ENCODE data around the gene TFB1M. TPM values are rescaled to one million over a fixed set of nuclear protein-coding genes. Genes with fewer than 3 reads are reported as not detected.

TFB1M gene
- total RNA-seq, 2 donors from 2014 or later = 10.7 to 14.1 TPM

GRCh38 chr6:155325700-155326516 is 11.6 kb upstream of the TFB1M start:
- WGBS = 88% methylated on average over 6 of the region's 6 CpGs
- Histone ChIP-seq H3K4me3 (no peak overlapping the region), H3K4me1 (replicated peaks) (no peaks in the 10 kb centered on the region), H3K27ac (no peak overlapping the region), H3K36me3 (no peaks in the 10 kb centered on the region), H3K27me3 (replicated peaks; ENCODE audit: insufficient read depth) (no peaks in the 10 kb centered on the region), H3K9me3 (no peaks in the 10 kb centered on the region)
- no peak for DNase-seq (ENCODE audit: low spot score)
- intact Hi-C loops (cut with DNase I) = loop anchor here (10.0 kb wide), 1 partner anchor 199 kb away; no protein-coding TSS in a partner anchor
- TF ChIP-seq POLR2A (IDR thresholded peaks at IDR 0.05) (no peak), POLR2AphosphoS5 (IDR thresholded peaks at IDR 0.05) (no peak)
- TF ChIP-seq, protein P1, sequence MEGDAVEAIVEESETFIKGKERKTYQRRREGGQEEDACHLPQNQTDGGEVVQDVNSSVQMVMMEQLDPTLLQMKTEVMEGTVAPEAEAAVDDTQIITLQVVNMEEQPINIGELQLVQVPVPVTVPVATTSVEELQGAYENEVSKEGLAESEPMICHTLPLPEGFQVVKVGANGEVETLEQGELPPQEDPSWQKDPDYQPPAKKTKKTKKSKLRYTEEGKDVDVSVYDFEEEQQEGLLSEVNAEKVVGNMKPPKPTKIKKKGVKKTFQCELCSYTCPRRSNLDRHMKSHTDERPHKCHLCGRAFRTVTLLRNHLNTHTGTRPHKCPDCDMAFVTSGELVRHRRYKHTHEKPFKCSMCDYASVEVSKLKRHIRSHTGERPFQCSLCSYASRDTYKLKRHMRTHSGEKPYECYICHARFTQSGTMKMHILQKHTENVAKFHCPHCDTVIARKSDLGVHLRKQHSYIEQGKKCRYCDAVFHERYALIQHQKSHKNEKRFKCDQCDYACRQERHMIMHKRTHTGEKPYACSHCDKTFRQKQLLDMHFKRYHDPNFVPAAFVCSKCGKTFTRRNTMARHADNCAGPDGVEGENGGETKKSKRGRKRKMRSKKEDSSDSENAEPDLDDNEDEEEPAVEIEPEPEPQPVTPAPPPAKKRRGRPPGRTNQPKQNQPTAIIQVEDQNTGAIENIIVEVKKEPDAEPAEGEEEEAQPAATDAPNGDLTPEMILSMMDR (IDR thresholded peaks at IDR 0.05) = no peak

DNA sequence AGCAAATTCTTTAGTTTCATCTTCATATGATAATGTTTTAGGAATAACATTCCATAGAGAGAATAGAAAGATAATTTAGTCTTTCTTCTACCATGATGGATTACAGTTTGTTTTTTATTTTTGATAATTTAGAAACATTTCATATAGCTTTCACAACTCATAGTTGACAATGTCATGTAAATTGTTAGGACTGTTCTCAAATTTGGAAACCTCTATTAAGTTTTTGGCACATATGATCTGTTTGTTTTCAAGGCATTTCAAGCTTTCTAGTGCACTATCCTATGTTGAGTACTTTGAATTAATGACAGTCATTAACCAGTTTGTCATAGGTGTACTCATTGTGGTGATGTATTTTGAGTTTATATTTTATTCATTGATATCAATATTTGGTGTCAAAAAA is 10.7 kb upstream of the TFB1M start:
- H3K9me3 ChIP-seq = no peaks in the 10 kb centered on the region
- no peak for DNase-seq (ENCODE audit: low spot score)
- H3K27me3 ChIP-seq (replicated peaks; ENCODE audit: insufficient read depth) = no peaks in the 10 kb centered on the region
- no peaks in the 10 kb centered on the region for H3K4me1 ChIP-seq (replicated peaks)
- TF ChIP-seq, protein P1 (IDR thresholded peaks at IDR 0.05) = no peak
- no peak for TF ChIP-seq POLR2AphosphoS5 (IDR thresholded peaks at IDR 0.05)
- no peak for TF ChIP-seq POLR2A (IDR thresholded peaks at IDR 0.05)
- intact Hi-C loops (cut with DNase I) = loop anchor here (10.0 kb wide), 1 partner anchor 200 kb away; no protein-coding TSS in a partner anchor
- H3K4me3 ChIP-seq = no peak overlapping the region
- no peaks in the 10 kb centered on the region for H3K36me3 ChIP-seq
- H3K27ac ChIP-seq = no peak overlapping the region

DNA sequence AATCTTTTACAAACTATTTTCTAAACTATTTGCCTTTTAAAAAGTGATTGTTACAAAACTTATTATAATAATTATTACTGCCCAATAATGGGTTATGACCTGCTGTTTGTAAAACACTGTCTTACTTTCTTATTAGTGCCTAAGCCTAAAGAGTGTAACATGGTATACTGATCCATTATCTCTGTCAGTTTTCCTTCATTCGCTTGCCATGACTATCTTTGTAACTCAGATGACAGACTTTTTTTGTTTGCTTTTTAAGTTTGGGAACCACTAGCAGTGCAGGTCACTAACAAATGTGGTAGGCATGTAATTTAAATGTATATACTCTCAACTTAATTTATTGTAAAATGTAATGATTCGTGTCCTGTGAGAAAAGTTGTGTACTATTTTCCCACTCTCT is 9.9 kb upstream of the TFB1M start:
- no peaks in the 10 kb centered on the region for H3K9me3 ChIP-seq
- no peaks in the 10 kb centered on the region for H3K27me3 ChIP-seq (replicated peaks; ENCODE audit: insufficient read depth)
- TF ChIP-seq, protein P1 (IDR thresholded peaks at IDR 0.05) = no peak
- TF ChIP-seq POLR2A (IDR thresholded peaks at IDR 0.05) (no peak), POLR2AphosphoS5 (IDR thresholded peaks at IDR 0.05) (no peak)
- intact Hi-C loops (cut with DNase I) = loop anchor here (10.0 kb wide), 1 partner anchor 201 kb away; no protein-coding TSS in a partner anchor
- no peaks in the 10 kb centered on the region for H3K36me3 ChIP-seq
- 97% methylated on average over 2 of the region's 2 CpGs for WGBS
- H3K27ac ChIP-seq = no peak overlapping the region
- H3K4me1 ChIP-seq (replicated peaks) = no peaks in the 10 kb centered on the region
- H3K4me3 ChIP-seq = no peak overlapping the region
- DNase-seq (ENCODE audit: low spot score) = no peak

DNA sequence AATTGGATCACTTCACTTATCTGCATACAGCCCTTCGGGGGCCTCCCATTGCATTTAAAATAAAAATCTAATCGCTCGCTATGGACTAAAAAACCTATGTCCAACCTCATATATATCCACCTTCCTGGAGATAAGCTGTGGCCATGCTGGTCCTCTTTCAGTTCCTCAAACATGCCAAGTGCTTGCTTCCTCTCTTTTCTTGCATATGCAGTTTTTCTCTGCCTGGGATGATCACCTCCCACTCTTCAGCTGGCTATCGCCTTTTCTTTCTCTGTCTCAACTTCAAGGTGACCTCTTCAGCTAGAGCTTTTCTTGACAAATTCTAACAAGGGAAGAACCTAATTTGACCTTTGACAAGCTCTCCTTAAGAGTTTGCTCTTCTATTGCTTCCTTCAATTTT is 5.6 kb upstream of the TFB1M start:
- no peak for TF ChIP-seq POLR2A (IDR thresholded peaks at IDR 0.05)
- TF ChIP-seq POLR2AphosphoS5 (IDR thresholded peaks at IDR 0.05) = no peak
- TF ChIP-seq, protein P1 (IDR thresholded peaks at IDR 0.05) = no peak
- H3K9me3 ChIP-seq = no peaks in the 10 kb centered on the region
- H3K27me3 ChIP-seq (replicated peaks; ENCODE audit: insufficient read depth) = no peaks in the 10 kb centered on the region
- H3K4me3 ChIP-seq = no peak overlapping the region
- no peaks in the 10 kb centered on the region for H3K4me1 ChIP-seq (replicated peaks)
- no peak overlapping the region for H3K27ac ChIP-seq
- WGBS = 83% methylated on average over 4 of the region's 4 CpGs
- no peak for DNase-seq (ENCODE audit: low spot score)
- no peaks in the 10 kb centered on the region for H3K36me3 ChIP-seq
- intact Hi-C loops (cut with DNase I) = loop anchor here (10.0 kb wide), 1 partner anchor 205 kb away; no protein-coding TSS in a partner anchor

DNA sequence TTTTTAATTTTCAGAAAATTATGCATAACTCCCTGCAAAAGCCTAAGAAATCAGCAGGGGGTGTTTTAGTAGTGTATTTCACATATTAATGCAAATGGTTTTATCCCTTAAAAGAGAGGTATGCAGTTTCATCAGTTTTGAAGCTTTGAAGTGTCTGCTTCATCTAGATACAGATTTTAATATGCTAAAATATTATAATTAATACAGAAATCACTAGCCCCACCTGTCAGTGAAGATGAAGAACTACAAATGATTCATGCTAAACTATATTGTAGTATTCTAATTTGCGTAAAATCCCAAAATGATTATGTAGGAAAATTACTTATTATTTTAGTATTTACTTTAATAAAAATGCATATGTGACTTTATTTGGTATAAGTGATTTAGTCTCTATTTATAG is 2.9 kb upstream of the TFB1M start:
- H3K9me3 ChIP-seq = no peaks in the 10 kb centered on the region
- intact Hi-C loops (cut with DNase I) = no loop called here
- no peaks in the 10 kb centered on the region for H3K4me1 ChIP-seq (replicated peaks)
- H3K4me3 ChIP-seq = no peak overlapping the region
- H3K27me3 ChIP-seq (replicated peaks; ENCODE audit: insufficient read depth) = no peaks in the 10 kb centered on the region
- no peak for DNase-seq (ENCODE audit: low spot score)
- WGBS = 90% methylated on average over 1 of the region's 1 CpG
- TF ChIP-seq POLR2A (IDR thresholded peaks at IDR 0.05) (no peak), POLR2AphosphoS5 (IDR thresholded peaks at IDR 0.05) (no peak)
- TF ChIP-seq, protein P1 (IDR thresholded peaks at IDR 0.05) = no peak
- H3K27ac ChIP-seq = no peak overlapping the region
- H3K36me3 ChIP-seq = no peaks in the 10 kb centered on the region
